Endothelial cell (in vitro differentiated cells): ENCODE data around the gene PKP1. TPM values are rescaled to one million over a fixed set of nuclear protein-coding genes. Genes with fewer than 3 reads are reported as not detected.

Experiments
- DNase-seq: peaks from one replicate; pipeline ENCODE4 v3.0.0; 2021; ENCODE audit warnings: low spot score
- H3K27ac Mint-ChIP-seq: one replicate; pipeline ENCODE4 v1.8.0; 2021; ENCODE audit warnings: mixed read lengths, inconsistent platforms; ENCODE audit not compliant: unreplicated experiment
- H3K27me3 Mint-ChIP-seq: one replicate; pipeline ENCODE4 v1.8.0; 2021; ENCODE audit warnings: mild to moderate bottlenecking, moderate library complexity, mixed read lengths, inconsistent platforms; ENCODE audit not compliant: unreplicated experiment
- H3K36me3 Mint-ChIP-seq: one replicate; pipeline ENCODE4 v1.8.0; 2021; ENCODE audit warnings: mild to moderate bottlenecking, low read depth, mixed read lengths, inconsistent platforms; ENCODE audit not compliant: unreplicated experiment
- H3K4me1 Mint-ChIP-seq: one replicate; pipeline ENCODE4 v1.8.0; 2021; ENCODE audit warnings: mild to moderate bottlenecking, mixed read lengths, inconsistent platforms; ENCODE audit not compliant: unreplicated experiment
- H3K4me3 Mint-ChIP-seq: one replicate; pipeline ENCODE4 v1.8.0; 2021; ENCODE audit warnings: mild to moderate bottlenecking, mixed read lengths, inconsistent platforms; ENCODE audit not compliant: unreplicated experiment
- H3K9me3 Mint-ChIP-seq: one replicate; pipeline ENCODE4 v1.8.0; 2021; ENCODE audit warnings: mixed read lengths, inconsistent platforms; ENCODE audit not compliant: unreplicated experiment
- CTCF ChIP-seq: fragments of 200-600 bp; sonication (generic); IDR thresholded peaks from one replicate; pipeline ENCODE4 v1.5.0; 2021; ENCODE audit warnings: antibody characterized with exemption; ENCODE audit not compliant: unreplicated experiment
- total RNA-seq: library from RNA; stranded (reverse); fragmentation: NEBNext Ultra II Directional; extraction: Animal tissue kit (Norgen Biotek cat#: 25700); gene quantifications from one replicate; pipeline ENCODE4 v1.2.1, GENCODE V29; 2021; ENCODE audit not compliant: unreplicated experiment

The PKP1 gene
- total RNA-seq, 1 donor from 2014 or later, result 0.64 TPM

GRCh38 chr1:201317551-201317950 is 34.2 kb downstream of the PKP1 start:
- DNase-seq, result no peak
- H3K4me1 Mint-ChIP-seq, result no peaks in the 10 kb centered on the region
- H3K36me3 Mint-ChIP-seq, result no peaks in the 10 kb centered on the region
- no peaks in the 10 kb centered on the region for H3K9me3 Mint-ChIP-seq
- no peak overlapping the region for H3K4me3 Mint-ChIP-seq
- no peak overlapping the region for H3K27ac Mint-ChIP-seq
- no peak for TF ChIP-seq CTCF
- peaks cover 3% of the 10 kb centered on the region for H3K27me3 Mint-ChIP-seq

- Mint-ChIP-seq H3K36me3 (no peaks in the 10 kb centered on the region), H3K9me3 (no peaks in the 10 kb centered on the region), H3K27ac (no peak overlapping the region), H3K27me3 (peaks cover 3% of the 10 kb centered on the region), H3K4me3 (no peak overlapping the region), H3K4me1 (no peaks in the 10 kb centered on the region)
- no peak for DNase-seq
- no peak for TF ChIP-seq CTCF
These were observed 35.4 kb downstream of the PKP1 start for GRCh38 chr1:201318504-201319340.

- Mint-ChIP-seq H3K4me1 (no peaks in the 10 kb centered on the region), H3K9me3 (no peaks in the 10 kb centered on the region), H3K36me3 (no peaks in the 10 kb centered on the region), H3K4me3 (no peak overlapping the region), H3K27ac (no peak overlapping the region), H3K27me3 (peaks cover 3% of the 10 kb centered on the region)
- TF ChIP-seq CTCF, result no peak
- no peak for DNase-seq
These were observed 36.3 kb downstream of the PKP1 start for GRCh38 chr1:201319631-201320030.

GRCh38 chr1:201320168-201320788 is 37.0 kb downstream of the PKP1 start:
- Mint-ChIP-seq H3K27ac (no peak overlapping the region), H3K4me1 (no peaks in the 10 kb centered on the region), H3K27me3 (peaks cover 3% of the 10 kb centered on the region), H3K4me3 (no peak overlapping the region), H3K36me3 (no peaks in the 10 kb centered on the region), H3K9me3 (no peaks in the 10 kb centered on the region)
- TF ChIP-seq CTCF, result no peak
- no peak for DNase-seq

GRCh38 chr1:201321826-201322390 is 38.6 kb downstream of the PKP1 start:
- no peaks in the 10 kb centered on the region for H3K9me3 Mint-ChIP-seq
- no peak for DNase-seq
- no peaks in the 10 kb centered on the region for H3K4me1 Mint-ChIP-seq
- H3K27me3 Mint-ChIP-seq, result peaks cover 4% of the 10 kb centered on the region
- peaks cover 6% of the 10 kb centered on the region for H3K36me3 Mint-ChIP-seq
- no peak overlapping the region for H3K4me3 Mint-ChIP-seq
- TF ChIP-seq CTCF, result no peak
- no peak overlapping the region for H3K27ac Mint-ChIP-seq
